Spleen (tissue), 7 donors: ENCODE results near the gene CCDC174.

Experiments used
- CTCF ChIP-seq, 11 experiments: fragments of 200-600 bp in 7 of 11; fragments of 450-650 bp in 4 of 11; sonication (generic) in 4 of 11; IDR thresholded peaks in 8 of 11; conservative IDR thresholded peaks in 3 of 11; 1 replicate in 7 of 11; 2 replicates in 4 of 11; pipeline versions ENCODE4 v1.4.0 to v1.8.0; 2016 to 2021; ENCODE audit warnings: antibody characterized with exemption in 11 of 11, inconsistent platforms in 4 of 11, mild to moderate bottlenecking in 1 of 11
- POLR2A ChIP-seq, 3 donors: fragments of 450-650 bp; IDR thresholded peaks; one replicate each; pipeline ENCODE4 v1.5.1; 2017; ENCODE audit warnings: antibody characterized with exemption in 3 of 3, mild to moderate bottlenecking in 1 of 3
- donor health status: DM: no; HTN: no; CAD: no; lungs with moderate emphysema.
- donor health status: DM: no; HTN: no; CAD: no.
- donor health status: DM: no; HTN: no; CAD: no.

GRCh38 chr3:14703128-14703750, 51.7 kb downstream of the CCDC174 start:
- TF ChIP-seq POLR2A (IDR thresholded peaks at IDR 0.05), result no peak
- TF ChIP-seq CTCF (IDR thresholded peaks at IDR 0.05 in 8 of 11, conservative IDR thresholded peaks at IDR 0.05 in 3 of 11), result no peak
